CD4-positive, alpha-beta T cell treated with Interferon gamma for 1 hour (primary cell): Measurements from ENCODE around the gene CPXM1.
"Not testable (repeated sequence)": the region's sequence is repeated elsewhere in the genome, so short reads cannot be mapped to it uniquely, and the experiment has no call there.

ENCODE experiments used
- DNase-seq: peaks from one replicate; pipeline ENCODE4 v3.0.0-alpha.2; 2020

Gene CPXM1

GRCh38 chr20:2820896-2821869 is 20.8 kb upstream of the CPXM1 start:
- DNase-seq: no peak

GRCh38 chr20:2820084-2820895 is 19.9 kb upstream of the CPXM1 start:
- DNase-seq: no peak

- no peak for DNase-seq
Measured at GRCh38 chr20:2817891-2818595, 17.6 kb upstream of the CPXM1 start.

- no peak for DNase-seq
Measured at GRCh38 chr20:2817341-2817726, 16.9 kb upstream of the CPXM1 start.

GRCh38 chr20:2816583-2817340 is 16.3 kb upstream of the CPXM1 start:
- no peak for DNase-seq

- DNase-seq: no peak
Measured at GRCh38 chr20:2816030-2816582, 15.7 kb upstream of the CPXM1 start, which contains the start of gene TMEM239. Gene TMEM239, plus strand, starts transcription at chr20:2816364. Its CDS starts 191 bp downstream, at chr20:2816555.

GRCh38 chr20:2815242-2815900 is 14.9 kb upstream of the CPXM1 start:
- DNase-seq: no peak

- DNase-seq: no peak
Measured at GRCh38 chr20:2814587-2815051, 14.2 kb upstream of the CPXM1 start, which contains the start of gene C20orf141. Gene C20orf141, plus strand, starts transcription at chr20:2814987. Its CDS starts 198 bp downstream, at chr20:2815185.

GRCh38 chr20:2814076-2814475 is 13.6 kb upstream of the CPXM1 start:
- no peak for DNase-seq

GRCh38 chr20:2812189-2812588 is 11.8 kb upstream of the CPXM1 start:
- no peak for DNase-seq

GRCh38 chr20:2809690-2810089 is 9.3 kb upstream of the CPXM1 start:
- DNase-seq: no peak

GRCh38 chr20:2807929-2808328 is 7.5 kb upstream of the CPXM1 start:
- not testable (repeated sequence) for DNase-seq

GRCh38 chr20:2807019-2807418 is 6.6 kb upstream of the CPXM1 start:
- no peak for DNase-seq

GRCh38 chr20:2806351-2806701 is 5.9 kb upstream of the CPXM1 start:
- no peak for DNase-seq

GRCh38 chr20:2805689-2806350 is 5.4 kb upstream of the CPXM1 start:
- DNase-seq: no peak

- DNase-seq: no peak
Measured at GRCh38 chr20:2804852-2805688, 4.6 kb upstream of the CPXM1 start.

- DNase-seq: no peak
Measured at GRCh38 chr20:2804041-2804828, 3.8 kb upstream of the CPXM1 start.

GRCh38 chr20:2801286-2801728 is 880 bp upstream of the CPXM1 start:
- no peak for DNase-seq
